Ishikawa (cell line): ENCODE results near the gene CLDN6.

Experiments used
- CEBPB ChIP-seq: IDR thresholded peaks from 2 replicates; pipeline ENCODE4 v1.6.1; 2012
- CREB1 ChIP-seq: IDR thresholded peaks from 2 replicates; pipeline ENCODE4 v1.6.1; 2012; ENCODE audit warnings: low read depth
- EGR1 ChIP-seq: IDR thresholded peaks from 2 replicates; pipeline ENCODE4 v1.6.1; 2012
- EP300 ChIP-seq: IDR thresholded peaks from 2 replicates; pipeline ENCODE4 v1.6.1; 2012; ENCODE audit warnings: borderline replicate concordance
- FOXM1 ChIP-seq: IDR thresholded peaks from 2 replicates; pipeline ENCODE4 v1.6.1; 2012; ENCODE audit warnings: low read depth, borderline replicate concordance
- NFIC ChIP-seq: IDR thresholded peaks from 2 replicates; pipeline ENCODE4 v1.6.1; 2012
- RAD21 ChIP-seq: IDR thresholded peaks from 2 replicates; pipeline ENCODE4 v1.6.1; 2012; ENCODE audit warnings: low read depth
- TAF1 ChIP-seq: IDR thresholded peaks from 2 replicates; pipeline ENCODE4 v1.6.1; 2012; ENCODE audit warnings: low read depth, mild to moderate bottlenecking
- TCF12 ChIP-seq: IDR thresholded peaks from 2 replicates; pipeline ENCODE4 v1.6.1; 2012; ENCODE audit warnings: low read depth
- TEAD4 ChIP-seq: IDR thresholded peaks from 2 replicates; pipeline ENCODE4 v1.6.1; 2012
- YY1 ChIP-seq: IDR thresholded peaks from 2 replicates; pipeline ENCODE4 v1.6.1; 2012; ENCODE audit warnings: low read depth
- ZBTB7A ChIP-seq: IDR thresholded peaks from 2 replicates; pipeline ENCODE4 v1.6.1; 2012; ENCODE audit warnings: low read depth
- TF ChIP-seq, protein P1 (sequence below): IDR thresholded peaks from 2 replicates; pipeline ENCODE4 v1.6.1; 2012; ENCODE audit warnings: low read depth, mild to moderate bottlenecking
- TF ChIP-seq, protein P2 (sequence below): IDR thresholded peaks from 2 replicates; pipeline ENCODE4 v1.6.1; 2012
- TF ChIP-seq, protein P3 (sequence below): IDR thresholded peaks from 2 replicates; pipeline ENCODE4 v1.6.1; 2012

Gene CLDN6

DNA sequence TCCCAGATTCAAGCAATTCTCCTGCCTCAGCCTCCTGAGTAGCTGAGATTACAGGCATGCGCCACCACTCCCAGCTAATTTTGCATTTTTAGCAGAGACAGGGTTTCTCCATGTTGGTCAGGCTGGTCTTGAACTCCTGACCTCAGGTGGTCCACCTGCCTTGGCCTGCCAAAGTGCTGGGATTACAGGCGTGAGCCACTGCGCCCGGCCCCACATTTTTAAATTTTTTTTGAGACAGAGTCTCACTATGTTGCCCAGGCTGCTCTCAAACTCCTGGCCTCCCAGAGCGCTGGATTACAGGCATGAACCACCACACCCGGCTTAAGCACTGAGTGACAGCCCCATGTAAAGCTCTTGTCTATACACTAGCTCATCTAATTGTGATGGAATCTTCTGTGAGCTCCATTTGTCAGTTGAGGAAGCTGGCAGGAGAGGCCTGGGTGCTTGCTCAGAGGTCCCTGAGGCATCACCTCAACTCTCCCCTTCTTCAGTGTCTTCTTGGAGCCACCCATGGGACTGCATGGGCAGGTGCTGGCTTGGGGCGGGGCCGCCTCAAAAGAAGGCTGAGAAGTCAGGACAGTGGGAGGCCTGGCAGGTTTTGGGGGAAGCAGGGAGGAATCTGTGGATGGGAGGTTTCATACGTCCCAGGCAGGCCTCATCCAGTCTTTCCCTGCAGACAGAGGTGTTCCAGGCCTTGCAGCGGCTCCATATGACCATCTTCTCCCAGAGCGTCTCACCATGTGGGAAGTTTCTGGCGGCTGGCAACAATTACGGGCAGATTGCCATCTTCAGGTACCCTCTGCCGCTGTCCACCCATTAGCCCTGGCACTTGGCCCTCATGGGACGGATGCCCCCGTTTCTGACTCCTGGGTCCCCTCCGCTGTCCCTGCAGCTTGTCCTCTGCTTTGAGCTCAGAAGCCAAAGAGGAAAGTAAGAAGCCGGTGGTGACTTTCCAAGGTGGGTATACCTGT lies 7.3 kb upstream of the CLDN6 start:
- TF ChIP-seq RAD21: no peak
- TF ChIP-seq YY1: no peak
- no peak for TF ChIP-seq CEBPB
- TF ChIP-seq NFIC: no peak
- no peak for TF ChIP-seq TEAD4
- no peak for TF ChIP-seq FOXM1
- TF ChIP-seq ZBTB7A: no peak
- TF ChIP-seq CREB1: no peak
- no peak for TF ChIP-seq EGR1
- TF ChIP-seq, protein P1, sequence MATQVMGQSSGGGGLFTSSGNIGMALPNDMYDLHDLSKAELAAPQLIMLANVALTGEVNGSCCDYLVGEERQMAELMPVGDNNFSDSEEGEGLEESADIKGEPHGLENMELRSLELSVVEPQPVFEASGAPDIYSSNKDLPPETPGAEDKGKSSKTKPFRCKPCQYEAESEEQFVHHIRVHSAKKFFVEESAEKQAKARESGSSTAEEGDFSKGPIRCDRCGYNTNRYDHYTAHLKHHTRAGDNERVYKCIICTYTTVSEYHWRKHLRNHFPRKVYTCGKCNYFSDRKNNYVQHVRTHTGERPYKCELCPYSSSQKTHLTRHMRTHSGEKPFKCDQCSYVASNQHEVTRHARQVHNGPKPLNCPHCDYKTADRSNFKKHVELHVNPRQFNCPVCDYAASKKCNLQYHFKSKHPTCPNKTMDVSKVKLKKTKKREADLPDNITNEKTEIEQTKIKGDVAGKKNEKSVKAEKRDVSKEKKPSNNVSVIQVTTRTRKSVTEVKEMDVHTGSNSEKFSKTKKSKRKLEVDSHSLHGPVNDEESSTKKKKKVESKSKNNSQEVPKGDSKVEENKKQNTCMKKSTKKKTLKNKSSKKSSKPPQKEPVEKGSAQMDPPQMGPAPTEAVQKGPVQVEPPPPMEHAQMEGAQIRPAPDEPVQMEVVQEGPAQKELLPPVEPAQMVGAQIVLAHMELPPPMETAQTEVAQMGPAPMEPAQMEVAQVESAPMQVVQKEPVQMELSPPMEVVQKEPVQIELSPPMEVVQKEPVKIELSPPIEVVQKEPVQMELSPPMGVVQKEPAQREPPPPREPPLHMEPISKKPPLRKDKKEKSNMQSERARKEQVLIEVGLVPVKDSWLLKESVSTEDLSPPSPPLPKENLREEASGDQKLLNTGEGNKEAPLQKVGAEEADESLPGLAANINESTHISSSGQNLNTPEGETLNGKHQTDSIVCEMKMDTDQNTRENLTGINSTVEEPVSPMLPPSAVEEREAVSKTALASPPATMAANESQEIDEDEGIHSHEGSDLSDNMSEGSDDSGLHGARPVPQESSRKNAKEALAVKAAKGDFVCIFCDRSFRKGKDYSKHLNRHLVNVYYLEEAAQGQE: no peak
- TF ChIP-seq EP300: no peak
- TF ChIP-seq TAF1: no peak
- TF ChIP-seq, protein P2, sequence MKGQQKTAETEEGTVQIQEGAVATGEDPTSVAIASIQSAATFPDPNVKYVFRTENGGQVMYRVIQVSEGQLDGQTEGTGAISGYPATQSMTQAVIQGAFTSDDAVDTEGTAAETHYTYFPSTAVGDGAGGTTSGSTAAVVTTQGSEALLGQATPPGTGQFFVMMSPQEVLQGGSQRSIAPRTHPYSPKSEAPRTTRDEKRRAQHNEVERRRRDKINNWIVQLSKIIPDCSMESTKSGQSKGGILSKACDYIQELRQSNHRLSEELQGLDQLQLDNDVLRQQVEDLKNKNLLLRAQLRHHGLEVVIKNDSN: no peak
- TF ChIP-seq, protein P3, sequence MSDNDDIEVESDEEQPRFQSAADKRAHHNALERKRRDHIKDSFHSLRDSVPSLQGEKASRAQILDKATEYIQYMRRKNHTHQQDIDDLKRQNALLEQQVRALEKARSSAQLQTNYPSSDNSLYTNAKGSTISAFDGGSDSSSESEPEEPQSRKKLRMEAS: no peak
- no peak for TF ChIP-seq TCF12

DNA sequence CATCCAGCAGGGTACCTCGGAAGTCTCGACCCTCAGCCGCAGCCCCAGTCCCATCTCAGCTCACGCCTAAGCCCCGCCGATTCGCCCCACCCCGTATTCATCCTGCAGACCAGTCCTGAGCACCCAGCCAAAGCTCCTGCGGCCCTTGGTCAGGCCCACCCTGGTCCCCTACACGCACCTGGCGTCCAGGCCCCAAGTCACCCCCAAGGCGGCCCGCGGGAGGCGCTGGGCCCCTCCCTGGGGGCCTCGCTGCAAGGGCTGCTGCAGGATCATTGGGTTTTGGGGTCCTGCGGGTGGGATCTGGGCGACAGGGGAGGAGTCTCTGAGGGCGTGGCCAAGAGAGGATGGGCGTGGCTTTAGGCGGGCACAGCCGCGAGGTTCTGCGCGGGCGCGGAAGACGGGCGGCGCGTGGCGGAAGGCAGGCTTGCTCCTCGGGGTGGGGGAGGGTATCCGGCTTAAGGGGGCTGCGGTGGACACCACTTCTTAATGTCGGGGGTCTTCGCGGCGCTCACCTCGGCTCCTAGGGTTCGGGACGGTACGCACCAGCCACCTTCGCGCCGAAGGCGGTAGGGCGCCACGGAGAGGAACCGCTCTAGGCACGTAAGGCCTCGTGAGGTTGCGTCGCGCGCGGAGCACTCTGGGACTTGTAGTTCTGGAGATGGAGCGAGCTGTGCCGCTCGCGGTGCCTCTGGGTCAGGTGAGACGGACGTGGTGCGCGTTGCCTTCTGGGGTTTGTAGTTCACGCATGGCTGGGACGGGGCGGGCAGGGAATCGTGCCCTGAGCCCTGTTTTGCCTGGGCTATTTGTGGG lies 5.9 kb upstream of the CLDN6 start, which contains the start of the genes HCFC1R1 and THOC6:
HCFC1R1 (minus strand) TSS at position 274 of the 810 bp plus-strand sequence; CDS start at position 273, 1 bp downstream.
THOC6 (plus strand) TSS at position 367 of the 810 bp plus-strand sequence; CDS start at position 659, 292 bp downstream.
- TF ChIP-seq TCF12 (peak; percentile 78), CREB1 (peak; percentile 79), NFIC (no peak; the same call in 1 of the 2 replicates), FOXM1 (peak; percentile 33; the same call in 1 of the 2 replicates), TEAD4 (peak; percentile 4), EGR1 (no peak; the same call in 1 of the 2 replicates), RAD21 (no peak), EP300 (peak; percentile 59; the same call in 1 of the 2 replicates), TAF1 (peak; percentile 48; the same call in 1 of the 2 replicates), CEBPB (peak; percentile 22; the same call in 1 of the 2 replicates), ZBTB7A (peak; percentile 95), YY1 (0 out of 2 replicates have a peak, but pooled peaks have one; percentile 9)
- TF ChIP-seq, protein P3: peak; percentile 94
- TF ChIP-seq, protein P2: peak; percentile 97
- TF ChIP-seq, protein P1: 0 out of 2 replicates have a peak, but pooled peaks have one; percentile 10

DNA sequence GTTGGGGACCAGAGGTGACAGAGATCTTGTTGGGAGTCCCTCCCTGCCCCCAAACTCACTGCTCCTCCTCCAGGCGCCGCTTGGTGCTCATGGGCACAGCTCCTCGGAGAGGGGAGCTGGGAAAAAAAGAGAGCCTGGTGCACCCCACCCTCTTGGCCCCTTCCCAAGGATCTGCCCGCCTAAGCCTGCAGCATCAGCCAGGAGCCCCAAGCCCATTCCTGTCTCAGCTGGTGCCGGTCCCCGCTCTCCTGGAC lies 5.4 kb upstream of the CLDN6 start:
- TF ChIP-seq TAF1 (no peak), RAD21 (no peak), TCF12 (no peak), CREB1 (0 out of 2 replicates have a peak, but pooled peaks have one; percentile 18), EGR1 (no peak), EP300 (no peak; the same call in 1 of the 2 replicates), TEAD4 (no peak; the same call in 1 of the 2 replicates), NFIC (peak; percentile 77), YY1 (no peak), FOXM1 (no peak)
- TF ChIP-seq, protein P2: no peak
